HG03175 (cell line): ENCODE results near the gene DYNLT5.
"Not testable (repeated sequence)": the region's sequence is repeated elsewhere in the genome, so short reads cannot be mapped to it uniquely, and the experiment has no call there.

ENCODE experiments used
- ATAC-seq: cut with Tn5 transposase; IDR thresholded peaks from one replicate; pipeline ENCODE4 v1.9.1; 2021; ENCODE audit warnings: mild to moderate bottlenecking, moderate library complexity; ENCODE audit not compliant: unreplicated experiment

The DYNLT5 gene, protein sequence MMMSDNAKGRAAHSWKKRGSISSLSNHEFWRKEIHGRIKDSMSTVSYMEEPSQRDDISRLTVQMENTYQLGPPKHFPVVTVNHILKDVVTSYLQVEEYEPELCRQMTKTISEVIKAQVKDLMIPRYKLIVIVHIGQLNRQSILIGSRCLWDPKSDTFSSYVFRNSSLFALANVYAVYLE

DNA sequence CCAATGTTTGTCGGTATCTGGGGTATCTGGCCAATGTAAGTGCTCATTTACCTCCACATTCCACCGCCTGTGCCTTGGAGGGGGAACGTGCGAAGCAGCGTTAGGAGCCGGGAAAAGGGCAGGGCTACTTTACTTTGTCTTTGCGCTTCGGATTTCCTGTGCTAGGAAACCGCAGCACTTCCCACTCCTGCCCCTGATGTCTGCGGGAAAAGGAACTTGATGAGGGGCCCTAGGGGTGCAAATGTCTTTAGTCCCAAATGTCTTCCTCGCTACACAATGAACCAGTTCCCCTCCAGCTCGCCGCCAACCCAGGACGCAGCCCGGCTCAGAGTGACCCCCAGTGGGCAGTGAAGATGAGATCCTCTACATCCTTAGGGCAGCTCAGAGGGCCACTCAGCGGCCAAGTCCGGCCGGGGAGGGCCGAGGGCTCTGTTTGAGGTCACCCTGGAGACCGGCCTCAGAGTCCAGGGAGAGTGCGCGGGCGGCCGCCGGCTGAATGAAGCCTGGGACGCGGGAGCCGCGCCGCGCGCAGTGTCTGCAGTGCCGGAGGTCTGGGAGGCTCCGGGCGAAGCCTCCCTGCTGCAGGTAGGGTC lies at the start of gene DYNLT5:
DYNLT5 (plus strand) TSS at position 460 of the 593 bp plus-strand sequence. CDS start 2,200 bp downstream, outside the sequence.
- no peak for ATAC-seq

DNA sequence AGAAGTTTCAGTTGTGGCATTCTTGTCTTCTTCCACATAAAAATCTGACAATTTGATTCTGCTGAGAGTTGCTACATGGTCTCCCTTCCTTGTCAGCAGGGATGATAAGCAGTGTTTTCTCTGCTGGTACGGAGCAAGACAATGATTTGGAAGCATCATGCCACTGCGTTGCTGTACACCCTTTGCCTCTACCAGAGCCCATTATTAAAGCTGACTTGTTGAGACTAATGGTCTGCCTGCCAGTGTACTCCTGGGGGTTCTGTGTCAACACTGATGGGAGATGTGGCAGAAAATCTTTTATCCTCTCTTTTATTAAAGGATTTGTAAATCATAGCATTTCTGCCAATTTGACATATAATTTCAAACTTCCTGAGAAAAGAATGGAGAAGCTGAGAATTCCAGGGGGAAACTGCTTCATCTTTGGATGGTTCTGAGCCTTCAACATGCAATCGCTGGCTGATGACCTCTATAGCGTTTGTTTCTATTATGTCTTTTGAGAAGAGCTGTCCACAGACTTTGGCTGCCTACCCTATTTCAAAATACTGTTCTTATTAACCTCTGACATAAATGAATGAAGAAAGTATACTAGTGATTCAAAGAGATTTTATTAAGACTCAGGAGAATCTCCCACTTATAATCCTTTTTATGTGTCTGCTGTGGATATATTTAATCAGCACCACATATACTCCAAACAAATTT lies 47.9 kb upstream of the DYNLT5 start:
- no peak for ATAC-seq

DNA sequence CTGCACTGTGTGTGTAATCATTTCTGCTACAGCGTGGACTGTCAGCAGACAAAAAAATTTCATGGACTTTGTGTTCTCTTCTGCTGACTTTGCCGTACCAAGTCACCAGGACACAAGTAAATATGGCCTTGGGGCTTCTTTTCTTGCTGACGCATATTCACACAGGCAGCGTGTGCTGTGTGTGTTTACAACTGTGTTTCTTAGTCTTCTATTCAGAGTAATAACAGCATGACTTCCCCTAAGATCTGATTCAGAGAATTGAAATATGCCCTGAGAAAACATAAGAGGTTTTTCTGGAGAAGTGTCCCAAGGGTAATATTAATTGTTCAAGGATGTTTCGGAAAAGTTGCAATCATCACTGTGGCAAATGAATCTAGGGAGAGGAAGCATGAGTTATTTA lies 47.1 kb upstream of the DYNLT5 start:
- ATAC-seq: no peak

DNA sequence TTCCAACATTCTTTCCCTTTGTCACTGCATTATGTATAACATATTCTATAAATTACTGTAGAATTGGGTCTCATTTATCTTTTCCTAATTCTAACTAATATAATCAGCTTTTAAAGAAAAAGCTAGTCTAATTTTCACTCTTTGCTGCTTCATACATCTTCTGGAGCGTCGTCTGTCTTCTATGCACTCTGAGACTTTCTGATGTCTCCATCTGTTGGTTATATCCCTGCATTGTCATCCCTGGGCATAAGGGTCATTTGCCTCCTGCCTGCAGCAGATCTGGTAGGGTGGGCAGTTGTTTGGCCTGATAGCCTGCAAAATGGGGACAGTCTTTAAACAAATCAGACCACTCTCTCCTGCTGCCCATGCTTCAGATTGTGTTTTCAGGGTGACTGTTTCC lies 40.8 kb upstream of the DYNLT5 start:
- ATAC-seq: no peak

DNA sequence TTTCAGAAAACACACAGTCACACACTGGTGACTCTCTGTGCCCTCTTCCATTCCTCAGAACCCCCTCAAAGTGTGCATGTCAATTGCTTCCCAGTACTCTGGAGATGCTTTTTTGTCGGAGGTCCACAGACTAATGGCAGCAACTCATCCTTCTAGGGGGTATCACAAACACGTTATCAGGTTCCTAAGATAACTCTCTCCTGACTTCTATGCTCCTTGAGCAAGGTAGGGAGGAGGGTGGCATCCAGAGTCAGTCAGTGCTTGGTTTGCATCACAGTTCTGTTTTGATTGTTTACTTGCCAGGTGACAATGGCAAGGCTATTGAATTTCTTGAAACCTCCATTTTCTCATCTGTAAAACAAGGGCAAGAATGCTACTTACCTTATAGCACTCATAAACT lies 39.4 kb upstream of the DYNLT5 start:
- no peak for ATAC-seq

DNA sequence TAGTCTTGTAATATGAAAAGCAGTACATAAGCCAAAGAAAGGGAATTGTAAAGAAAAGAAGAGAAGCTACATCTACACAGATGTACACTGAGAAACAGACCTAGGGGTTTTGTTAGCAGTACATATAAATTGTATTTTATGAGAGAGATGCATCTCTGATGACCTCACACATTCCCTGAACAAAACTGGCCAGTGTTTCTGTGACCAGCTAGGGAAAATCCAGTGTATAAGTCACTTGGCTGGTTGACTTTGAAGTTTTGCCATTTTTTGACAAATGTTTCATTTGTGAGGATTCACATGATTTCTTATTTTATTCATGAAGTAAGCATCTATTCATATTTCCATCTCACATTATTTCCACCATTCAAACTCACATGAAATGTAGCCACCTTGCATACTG lies 28.3 kb upstream of the DYNLT5 start:
- ATAC-seq: no peak

DNA sequence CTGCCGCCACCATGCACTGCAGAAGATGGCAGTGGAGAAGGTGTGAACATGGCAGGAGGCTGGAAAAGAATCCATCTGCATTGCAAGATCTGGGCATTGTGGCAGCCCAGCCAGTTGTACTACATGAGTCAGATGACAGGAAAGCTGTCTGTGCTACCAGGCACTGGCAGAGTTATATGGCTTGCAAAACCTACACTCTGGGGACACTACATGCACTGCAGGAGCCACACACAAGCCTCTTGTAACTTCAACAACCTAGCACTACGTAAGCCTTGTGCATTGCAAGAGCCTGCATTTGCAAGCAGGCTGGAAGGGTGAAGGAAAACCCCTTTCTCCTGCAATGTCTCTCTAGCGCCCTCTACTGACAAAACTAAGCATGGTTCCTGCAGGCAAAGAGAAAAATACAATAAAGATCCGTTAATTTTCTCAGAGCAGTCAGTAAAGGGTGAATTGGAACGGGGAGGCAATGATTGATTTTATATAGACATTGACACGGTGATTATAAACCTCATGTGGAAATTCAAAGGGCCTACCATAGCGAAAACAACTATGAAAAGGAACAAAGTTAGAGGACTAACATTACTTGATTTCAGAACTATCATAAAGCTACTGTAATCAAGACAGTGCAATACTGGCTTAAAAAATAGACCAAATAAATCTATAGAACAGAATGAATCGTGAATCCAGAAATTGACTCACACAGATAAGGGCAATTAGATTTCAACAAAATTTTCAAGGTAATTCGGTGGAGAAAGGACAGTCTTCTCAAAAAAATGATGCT lies 26.2 kb upstream of the DYNLT5 start:
- ATAC-seq: peak; percentile 66

DNA sequence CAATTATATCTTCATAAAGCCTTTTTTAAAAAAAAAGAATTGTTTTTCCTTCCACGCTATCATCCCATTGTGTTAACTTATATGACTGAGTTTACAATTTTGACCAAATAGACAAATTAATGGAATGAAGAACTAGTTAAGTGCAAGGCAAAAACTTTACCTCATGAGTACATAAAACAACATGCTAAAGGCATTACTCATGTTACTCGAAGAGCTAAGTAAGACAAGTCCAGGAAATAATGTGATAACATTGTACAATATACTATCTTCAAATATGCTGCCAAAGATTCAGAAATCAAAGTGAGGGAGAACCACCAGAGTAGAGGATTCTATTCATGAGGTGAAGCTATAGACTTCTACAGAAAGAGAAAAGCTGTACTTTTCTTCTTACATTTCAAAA lies 24.2 kb upstream of the DYNLT5 start:
- no peak for ATAC-seq

DNA sequence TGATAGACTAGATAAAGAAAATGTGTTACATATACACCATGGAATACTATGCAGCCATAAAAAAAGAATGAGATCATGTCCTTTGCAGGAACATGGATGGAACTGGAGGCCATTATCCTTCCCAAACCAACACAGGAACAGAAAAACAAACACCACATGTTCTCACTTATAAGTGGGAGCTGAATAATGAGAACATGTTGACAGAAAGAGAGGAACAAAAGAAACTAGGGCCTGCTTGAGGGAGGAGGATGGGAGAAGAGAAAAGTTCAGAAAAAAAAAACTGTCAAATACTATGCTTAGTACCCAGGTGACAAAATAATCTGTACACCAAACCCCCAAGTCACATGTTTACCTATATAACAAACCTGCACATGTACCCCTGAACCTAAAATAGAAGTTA lies 23.5 kb upstream of the DYNLT5 start:
- ATAC-seq: not testable (repeated sequence)

DNA sequence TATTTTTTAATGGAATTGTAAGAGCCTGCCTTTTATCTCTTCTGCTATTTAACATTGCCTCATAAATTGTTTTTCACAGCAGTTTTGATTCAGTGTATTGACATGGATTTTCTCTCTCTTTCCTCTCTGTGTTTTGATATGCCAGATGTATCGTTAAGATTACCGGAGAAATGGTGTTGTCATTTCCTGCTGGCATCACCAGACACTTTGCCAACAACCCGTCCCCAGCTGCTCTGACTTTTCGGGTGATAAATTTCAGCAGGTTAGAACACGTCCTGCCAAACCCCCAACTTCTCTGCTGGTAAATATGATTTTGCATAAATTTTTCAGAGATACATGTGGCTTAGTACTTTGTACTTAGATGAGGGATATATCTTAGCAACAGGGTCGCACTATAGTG lies 23.1 kb upstream of the DYNLT5 start:
- peak; percentile 26 for ATAC-seq

DNA sequence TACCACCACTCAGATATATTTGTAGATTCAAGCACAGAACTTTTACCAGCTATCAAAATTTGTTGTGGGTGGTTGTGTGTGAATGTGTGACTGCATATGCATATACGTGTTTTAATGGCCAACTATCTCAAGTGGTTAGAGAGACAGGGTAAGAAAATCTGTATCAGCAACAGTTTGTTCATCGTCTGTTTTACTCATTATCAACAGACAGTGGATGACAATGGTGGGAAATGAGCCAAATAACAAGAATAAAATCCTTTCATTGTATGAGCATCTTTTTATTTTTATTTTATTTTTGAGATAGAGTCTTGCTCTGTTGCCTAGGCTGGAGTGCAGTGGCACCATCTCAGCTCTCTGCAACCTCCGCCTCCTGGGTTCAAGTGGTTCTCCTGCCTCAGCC lies 22.7 kb upstream of the DYNLT5 start:
- no peak for ATAC-seq

DNA sequence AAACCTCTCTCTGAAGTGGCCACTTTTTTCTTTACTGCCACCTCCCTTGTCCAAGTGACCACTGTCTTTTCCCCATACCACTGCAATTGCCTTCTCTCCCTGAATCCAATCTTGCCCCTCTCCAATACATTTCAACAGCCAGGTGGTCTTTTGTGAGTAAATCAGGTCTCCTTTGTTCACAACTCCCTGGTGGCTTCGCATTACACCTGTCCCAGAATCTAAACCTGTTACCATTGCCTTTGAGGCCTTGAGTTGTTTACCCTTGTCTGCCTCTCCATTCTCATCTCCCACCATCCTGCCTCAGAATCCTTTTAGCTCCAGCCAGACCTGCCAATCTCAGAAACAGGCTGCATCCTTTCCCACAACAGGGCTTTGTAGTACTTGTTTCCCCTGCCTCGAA lies 21.8 kb upstream of the DYNLT5 start:
- ATAC-seq: no peak

DNA sequence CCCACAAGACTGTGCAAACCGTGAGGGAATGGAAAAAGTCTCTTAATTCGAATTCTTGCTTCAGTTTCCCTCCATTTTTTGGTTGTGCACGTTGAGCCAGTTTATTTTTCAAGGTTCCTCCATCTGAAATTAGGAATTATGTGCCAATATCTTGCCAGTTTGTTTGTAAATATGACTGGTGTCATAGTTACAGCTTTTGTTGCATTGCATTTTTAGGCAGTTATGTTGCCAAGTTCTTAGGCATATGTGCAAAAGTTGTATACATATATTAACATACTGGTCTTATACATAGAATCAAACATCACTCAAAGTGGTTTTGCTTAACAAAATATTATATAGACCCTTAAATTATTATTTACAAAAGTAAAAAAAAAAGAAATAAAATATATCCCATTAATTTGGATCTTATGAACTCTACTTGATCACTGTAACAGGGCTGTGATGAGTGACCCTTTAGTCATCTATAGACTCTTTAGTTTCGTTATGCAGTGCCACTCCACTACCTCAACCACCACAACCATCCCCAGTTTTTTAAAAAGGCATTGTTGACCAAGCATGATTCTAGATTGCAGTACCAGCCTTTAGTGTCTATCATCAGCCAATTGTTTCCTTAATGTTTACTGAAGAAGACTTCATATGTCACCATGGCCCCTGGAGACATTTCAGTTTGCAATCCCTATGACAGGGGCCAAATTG lies 20.9 kb upstream of the DYNLT5 start:
- peak; percentile 72 for ATAC-seq

DNA sequence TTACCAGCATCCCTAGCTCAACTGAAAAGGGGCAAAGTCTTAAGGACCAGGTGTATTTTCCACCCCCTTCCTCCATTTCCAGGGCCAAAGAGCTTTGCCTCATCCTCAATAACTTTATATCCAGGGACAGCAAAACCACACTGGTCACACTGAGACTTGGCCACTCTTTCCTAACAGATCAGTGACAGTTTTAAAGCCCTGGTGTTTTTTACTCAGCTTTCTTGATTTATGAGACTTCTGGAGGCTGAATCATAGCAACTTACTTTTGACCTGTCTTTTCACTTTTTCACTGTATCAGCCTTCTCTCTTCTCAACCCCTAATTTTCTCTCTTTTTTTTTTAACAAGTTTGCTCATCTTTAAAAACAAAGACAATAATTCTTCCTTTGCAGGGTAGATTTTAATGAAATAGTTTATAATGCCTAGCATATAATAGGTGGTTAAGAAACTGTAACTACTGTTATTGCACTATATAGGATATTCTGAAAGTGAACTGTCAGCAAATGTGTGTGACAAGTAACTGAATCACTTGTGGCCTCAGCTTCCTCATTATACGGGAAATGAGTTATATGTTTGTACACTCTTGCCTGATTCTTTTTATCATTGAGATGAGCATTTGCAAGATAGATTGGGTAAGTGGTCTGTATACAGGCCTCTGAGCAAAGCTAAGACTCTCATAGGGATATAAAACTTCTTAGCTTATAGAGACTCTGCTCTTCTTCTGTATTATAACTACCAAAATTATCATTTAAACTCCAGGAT lies 19.7 kb upstream of the DYNLT5 start:
- ATAC-seq: peak; percentile 50

DNA sequence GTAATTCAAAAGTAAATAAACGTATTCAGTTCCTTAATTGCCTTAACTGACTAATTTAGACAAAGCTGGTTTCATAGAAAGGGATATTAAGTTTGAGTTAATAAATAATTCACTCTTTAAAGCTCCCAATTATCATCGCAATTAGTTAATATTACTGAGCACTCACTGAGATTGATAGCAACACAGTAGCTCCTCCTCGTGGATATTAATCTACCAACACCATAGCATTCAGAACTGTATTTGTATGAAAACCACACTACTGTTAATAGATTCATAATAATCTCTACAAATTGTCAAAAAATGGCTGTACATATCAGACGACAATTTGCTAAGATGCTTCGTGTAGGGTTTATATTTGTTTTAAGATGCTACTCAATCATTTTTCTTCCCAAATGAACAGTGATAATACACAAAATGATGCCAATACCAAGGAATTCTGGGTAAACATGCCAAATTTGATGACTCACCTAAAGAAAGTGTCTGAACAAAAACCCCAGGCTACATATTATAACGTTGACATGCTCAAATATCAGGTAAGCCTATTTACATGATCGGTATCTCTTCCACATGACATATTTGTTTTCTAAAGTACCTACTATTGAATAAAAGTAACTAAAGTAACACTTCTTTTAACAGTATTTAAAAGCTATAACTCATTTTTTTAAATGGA lies 18.8 kb upstream of the DYNLT5 start:
- ATAC-seq: no peak

DNA sequence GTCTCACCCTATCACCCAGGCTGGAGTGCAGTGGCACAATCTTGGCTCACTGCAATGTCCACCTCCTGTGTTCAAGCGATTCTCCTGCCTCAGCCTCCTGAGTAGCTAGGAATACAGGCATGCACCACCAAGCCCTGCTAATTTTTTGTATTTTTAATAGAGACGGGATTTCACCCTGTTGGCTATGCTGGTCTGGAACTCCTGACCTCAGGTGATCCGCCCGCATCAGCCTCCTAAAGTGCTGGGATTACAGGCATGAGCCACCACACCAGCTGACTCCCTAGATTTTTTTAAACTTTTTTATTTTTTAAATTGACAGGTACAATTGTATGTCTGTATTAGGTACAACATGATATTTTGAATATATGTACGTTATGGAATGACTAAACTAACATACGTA lies 17.7 kb upstream of the DYNLT5 start:
- ATAC-seq: not testable (repeated sequence)

DNA sequence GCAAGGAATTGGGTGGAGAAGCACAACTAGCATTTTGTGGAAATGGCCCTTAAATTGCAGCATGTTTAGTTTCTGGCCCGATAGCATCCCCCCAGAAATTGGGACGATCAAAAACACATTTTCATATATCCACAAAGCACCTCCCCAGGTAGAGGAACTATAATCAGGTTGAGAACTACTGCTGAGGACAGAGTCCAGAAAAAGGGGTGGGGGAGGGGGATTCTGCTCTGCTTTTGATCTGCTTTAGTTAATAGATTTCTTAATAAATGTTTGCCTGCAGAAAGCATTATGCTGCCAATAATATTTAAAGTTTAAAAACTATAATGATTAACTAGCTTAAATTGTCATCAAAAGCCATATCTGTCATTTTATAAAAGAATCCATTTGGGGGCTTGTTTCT lies 14.4 kb upstream of the DYNLT5 start:
- ATAC-seq: no peak

DNA sequence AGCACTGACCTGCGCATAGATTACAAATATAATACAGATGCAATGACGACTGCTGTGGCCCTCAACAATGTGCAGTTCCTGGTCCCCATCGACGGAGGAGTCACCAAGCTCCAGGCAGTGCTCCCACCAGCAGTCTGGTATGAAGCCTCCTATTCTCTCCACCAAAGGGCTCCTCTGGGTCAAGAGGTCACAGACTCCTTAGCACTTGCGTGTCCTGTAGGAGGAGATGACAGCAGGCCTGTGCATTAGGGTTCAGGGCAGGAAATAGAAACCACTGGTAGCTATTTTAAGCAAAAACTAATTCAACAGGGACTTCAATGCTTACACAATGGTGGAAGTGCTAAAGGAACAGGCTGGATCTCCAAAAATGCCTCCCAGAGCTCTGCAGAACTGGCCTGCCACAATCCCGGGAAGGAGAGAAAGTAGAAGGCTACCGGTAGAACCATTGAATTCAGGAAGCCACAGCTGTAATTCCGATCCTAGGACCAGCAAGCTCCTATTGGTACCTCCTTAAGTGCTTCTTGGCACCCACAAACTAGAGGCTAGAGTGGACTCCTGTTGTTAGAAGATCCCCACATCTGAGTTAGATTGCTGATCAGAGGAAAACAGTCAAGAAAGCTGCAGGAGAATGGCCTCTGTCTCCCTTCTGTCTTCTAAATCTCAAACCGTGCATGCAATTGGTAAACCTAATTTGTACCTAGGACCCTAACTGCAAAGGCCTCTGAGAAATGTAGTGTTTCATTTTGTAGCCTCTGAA lies 12.7 kb upstream of the DYNLT5 start:
- ATAC-seq: peak; percentile 77

DNA sequence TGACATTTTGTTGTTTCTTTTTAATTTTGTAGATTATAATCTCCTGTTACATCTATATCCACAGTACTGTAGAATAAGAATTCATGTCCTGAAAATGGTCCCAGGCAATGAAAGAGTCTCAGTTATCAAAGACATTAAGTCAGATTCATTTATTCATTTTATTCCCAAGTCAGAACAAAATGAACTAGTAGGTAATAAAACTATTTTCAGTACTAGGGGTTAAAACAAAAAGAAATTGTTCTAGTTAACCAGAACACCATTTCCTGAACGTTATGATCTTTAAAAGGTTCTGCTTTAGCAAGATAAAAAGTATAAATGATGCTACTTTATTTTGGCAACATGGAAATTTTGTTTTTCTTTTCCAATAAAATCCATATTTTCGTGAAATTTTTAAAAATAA lies 6.8 kb upstream of the DYNLT5 start:
- no peak for ATAC-seq
